Measurements from ENCODE around the gene CFL1.

The CFL1 gene

DNA sequence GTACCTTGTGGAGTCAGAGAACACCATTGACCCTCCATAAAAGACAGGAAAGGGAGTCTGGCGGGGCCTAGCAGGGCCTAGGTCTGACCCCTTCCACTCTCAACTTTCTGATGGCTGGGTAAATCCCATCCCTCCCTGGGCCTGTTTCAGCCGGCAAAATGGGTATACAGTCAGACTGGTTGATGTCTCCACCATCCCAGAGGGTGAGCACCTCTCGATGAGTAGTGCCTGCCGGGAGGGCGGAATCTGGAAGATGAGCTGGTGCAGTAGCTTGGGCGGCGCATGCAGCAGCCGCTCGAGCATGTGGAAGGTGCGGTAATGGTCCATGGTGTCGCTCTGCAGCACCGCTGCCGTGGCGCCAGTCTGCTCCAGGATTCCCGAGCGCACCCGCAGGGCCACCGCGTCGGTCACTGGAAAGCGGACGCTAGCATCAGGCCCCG, 29.8 kb upstream of the CFL1 start:
- no peak for DNase-seq

DNA sequence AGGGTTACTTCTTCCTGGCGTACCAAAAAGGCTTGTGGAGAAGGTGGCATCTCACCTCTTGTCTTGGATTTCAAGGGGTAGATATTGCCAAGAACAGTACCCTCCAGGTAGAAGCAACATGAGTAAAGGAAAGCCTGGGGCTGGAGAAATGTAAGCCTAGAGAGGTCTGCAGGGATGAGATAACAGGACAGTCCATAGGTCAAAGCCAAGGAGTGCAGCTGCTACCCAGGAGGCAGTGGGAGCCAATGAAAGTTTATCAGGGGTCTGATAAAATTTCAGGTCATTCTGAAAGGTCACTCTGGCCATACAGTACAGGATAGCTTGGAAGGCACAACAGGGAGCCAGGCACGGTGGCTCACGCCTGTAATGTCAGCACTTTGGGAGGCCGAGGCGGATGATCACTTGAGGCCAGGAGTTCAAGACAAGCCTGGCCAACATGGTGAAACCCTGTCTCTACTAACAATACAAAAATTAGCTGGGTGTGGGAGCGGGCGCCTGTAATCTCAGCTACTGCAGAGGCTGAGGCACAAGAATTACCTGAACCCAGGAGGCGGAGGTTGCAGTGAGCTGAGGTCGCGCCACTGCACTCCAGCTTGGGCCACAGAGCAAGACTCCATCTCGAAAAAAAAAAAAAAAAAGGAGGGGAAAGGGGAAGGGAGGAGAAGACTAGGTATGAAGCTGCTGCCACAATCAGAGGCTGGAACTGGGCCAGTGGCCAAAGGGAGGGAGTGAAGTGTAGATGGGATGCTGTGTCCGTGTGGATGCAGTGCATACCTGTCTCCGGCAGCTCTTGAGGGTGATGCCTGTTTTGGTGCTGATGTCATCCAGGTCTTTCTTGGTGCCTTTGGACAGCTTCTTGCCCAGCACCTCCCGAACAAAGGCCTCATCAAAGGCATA, 29.1 kb upstream of the CFL1 start:
- DNase-seq = no peak

DNA sequence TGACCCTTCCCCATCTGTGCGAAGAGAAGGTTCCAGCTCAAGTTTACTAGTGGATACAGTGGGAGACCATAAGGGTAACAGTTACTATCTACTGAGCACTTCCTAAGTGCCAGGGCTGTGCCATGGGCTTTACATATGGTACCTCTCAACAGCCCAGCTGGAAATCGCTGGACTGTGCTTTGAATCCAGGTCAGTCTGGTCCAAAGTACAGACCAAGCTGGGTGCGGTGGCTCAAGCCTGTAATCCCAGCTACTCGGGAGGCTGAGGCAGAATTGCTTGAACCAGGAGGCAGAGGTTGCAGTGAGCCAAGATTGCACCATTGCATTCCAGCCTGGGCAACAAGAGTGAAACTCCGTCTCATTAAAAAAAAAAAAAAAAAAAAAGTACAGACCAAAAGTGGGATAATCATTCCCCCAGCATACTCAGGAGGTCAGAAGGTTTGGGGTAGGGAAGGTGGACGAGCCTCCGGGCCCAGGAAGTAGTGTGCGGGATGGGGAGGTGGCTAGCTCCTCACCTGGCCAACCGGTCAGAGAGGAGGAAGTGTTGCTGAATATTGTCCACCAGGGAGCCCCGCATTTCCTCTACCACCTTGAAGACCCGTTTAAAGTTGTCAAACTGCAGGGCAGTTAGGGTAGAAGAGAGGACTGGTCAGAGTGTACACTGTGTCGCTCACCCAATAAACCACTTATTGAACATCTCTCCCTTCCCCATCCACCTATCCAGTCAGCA, 28.0 kb upstream of the CFL1 start:
- no peak for DNase-seq

DNA sequence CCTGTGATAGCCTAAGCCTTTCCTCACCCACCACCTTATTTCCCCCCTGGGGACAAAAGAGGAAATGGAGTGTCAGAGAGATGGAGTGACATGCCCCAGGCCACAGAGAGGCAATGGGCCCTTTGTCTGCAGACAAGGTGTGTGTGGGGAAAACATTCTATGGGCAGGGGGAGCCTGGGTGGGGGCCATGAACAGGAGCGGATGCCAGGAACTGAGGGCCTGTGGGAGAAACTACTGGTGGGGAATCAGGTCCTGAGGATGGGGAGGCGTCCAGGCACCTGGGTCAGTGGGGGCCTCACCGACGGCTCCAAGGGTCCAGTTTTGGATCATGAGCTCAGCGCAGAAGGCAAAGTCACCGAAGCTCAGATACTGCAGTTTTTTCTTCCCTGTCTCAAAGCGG, 27.3 kb upstream of the CFL1 start:
- DNase-seq = no peak

DNA sequence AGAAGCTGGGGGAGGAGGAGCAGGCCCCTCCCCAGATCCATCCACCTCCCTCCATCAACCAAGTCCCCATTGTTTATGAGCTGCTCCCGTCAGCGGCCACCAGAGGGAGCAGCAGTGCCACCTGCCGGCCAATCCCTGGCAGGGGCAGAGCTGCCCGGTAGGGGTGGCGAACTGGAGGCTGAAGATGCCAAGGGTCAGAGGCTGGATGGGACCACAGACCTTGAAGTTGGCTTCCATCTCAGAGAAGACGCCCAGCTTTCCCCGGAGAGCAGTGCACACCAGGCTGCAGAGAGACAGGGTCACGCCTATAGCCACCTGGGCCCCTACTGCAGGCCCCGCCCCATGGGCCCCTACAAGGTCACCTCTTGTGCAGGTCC, 26.7 kb upstream of the CFL1 start:
- peak; percentile 65 to 90 for DNase-seq

DNA sequence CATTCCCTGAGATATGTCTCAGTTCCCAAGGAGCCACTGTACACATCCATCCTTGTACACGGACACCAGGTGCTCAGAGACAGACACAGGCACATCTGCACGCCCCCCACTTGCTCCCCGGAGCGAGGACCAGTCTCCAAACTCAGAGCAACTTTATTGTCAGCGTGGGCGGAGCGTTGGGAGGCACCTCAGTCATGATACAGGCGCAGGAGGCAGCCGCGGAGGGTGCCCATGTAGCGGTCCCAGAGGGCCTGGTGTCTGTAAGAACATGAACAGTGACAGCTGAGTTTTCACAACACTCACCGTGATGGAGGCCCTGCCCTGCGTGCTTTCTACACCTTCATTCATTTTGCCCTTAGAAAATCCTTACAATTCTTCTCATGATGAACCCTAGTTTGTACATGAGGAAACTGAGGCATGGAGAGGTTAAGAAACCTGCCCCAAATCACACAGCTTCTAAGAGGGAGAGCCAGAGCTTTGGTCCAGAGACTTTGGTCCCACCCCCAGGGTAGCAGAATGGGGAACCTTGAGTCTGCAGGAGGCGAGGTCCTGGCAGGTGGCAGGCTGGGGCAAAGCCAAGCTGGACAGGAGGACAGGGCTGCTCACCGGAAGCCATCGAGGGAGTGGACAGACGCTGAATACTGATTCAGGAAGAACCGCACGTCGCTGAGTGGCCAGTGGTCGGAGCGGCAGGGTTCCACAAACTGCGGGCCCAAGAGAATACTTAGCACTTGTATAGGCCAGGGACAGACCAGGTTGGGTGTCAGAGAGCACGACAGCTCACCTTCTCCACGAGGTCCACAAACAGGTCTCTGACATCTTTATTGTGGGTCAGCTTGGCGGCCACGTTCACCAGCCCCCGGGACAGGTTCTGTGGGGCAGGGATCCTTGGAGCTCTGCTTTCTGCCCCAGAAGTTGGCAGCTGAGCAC, 26.1 kb upstream of the CFL1 start:
- no peak for DNase-seq

DNA sequence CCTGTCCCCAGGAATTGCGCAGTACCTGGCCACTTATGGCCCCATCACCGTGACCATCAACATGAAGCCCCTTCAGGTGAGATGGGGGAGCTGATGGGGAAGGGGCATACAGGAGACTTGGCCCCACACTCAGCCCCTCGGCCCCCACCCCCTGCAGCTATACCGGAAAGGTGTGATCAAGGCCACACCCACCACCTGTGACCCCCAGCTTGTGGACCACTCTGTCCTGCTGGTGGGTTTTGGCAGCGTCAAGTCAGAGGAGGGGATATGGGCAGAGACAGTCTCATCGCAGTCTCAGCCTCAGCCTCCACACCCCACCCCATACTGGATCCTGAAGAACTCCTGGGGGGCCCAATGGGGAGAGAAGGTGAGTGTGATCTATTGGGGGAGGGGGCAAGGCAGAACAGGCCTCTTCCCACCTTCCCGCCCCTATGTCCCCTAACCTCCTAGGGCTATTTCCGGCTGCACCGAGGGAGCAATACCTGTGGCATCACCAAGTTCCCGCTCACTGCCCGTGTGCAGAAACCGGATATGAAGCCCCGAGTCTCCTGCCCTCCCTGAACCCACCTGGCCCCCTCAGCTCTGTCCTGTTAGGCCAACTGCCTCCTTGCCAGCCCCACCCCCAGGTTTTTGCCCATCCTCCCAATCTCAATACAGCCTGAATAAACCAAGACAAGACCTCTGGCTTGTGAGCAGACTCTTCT, 25.2 kb upstream of the CFL1 start:
- DNase-seq = no peak

DNA sequence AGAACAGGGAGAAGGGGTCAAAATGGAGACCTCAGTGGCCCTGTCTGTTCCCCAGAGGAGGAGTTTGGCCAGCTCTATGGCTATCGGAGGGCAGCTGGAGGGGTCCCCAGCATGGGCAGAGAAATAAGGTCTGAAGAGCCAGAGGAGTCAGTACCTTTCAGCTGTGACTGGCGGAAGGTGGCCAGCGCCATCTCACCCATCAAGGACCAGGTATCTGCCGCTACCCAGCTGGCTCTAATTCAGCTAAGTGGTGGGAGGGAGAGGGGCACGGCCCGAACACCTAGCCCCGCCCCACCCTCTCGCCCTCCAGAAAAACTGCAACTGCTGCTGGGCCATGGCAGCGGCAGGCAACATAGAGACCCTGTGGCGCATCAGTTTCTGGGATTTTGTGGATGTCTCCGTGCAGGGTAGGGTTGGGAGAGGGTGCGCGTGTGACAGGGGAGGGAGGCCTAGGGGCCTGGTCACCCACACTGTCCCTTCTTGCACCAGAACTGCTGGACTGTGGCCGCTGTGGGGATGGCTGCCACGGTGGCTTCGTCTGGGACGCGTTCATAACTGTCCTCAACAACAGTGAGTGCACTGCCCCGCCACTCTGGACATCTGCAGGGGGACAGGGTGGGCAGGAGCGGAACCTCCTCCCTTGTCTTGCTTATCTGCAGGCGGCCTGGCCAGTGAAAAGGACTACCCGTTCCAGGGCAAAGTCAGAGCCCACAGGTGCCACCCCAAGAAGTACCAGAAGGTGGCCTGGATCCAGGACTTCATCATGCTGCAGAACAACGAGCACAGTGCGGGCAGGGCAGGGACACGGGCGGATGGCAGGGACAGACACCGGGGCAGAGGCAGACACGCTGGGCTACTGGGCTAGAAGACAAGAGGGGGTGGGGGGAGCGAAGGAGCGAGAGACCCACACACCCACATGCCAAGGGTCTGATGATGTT, 24.4 kb upstream of the CFL1 start:
- no peak for DNase-seq

DNA sequence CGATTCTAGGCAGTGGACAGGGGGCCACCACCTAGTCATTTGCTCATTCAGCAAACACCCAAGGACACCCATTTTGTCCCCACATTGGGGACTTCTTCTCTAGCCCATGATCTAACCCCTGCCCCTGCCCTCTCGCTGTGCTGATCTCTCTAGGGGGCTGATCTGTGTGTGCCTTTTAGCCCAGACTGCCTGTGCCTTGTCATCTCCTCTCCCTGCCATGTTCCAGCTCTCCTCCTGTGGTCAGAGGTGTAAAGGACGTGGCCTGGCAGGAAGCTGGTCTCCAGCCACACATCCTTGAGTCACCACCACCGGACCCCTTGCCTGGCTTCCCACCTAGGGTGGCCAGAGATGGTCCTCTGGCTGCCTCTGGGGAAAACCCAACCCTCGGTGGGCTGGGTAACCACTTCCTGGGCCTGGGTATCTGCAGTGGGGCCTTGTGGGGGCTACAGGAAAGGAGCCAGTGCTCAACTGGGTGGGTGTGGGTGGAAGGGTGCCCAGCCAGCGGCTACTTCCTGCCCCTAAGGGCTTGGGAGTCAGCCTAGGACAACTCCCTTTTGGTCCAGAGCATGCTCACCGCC, 23.0 kb upstream of the CFL1 start:
- no peak for DNase-seq

DNA sequence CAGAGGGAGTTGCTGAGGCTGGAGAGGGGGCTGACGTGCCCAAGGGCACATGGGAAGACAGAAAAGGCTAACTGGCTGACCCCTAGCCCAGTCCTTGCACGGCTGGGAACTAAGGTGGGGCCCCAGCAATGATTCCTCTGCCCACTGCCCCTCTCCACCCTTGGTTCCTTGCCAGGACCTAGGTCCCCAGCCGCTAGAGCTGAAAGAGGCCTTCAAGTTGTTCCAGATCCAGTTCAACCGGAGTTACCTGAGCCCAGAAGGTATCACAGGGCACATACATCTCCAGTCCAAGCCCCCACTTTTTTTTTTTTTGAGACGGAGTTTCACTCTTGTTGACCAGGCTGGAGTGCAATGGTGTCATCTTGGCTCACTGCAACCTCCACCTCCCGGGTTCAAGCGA, 22.0 kb upstream of the CFL1 start:
- DNase-seq = no peak

DNA sequence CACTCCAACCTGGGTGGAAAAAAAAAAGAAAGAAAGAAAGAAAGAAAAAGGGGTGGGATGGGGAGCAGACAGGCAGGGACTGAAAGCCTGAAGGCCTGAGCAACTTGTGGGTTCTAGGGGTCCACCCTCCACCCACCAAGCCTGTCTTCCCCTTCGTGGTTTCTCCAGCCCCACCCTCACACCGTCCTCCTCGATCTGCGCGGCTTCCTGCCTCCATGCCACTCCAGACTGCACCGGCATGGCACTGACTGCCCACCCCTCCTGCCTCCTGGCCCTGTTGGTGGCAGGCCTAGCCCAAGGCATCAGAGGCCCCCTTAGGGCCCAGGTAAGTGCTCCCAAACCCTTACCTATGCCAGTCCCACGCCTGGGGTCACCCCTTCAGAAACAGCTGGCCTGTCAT, 21.6 kb upstream of the CFL1 start, which contains the start of gene CTSW:
TSS of gene CTSW (plus strand) at position 221 of the 400 bp plus-strand sequence. CDS start at position 239, 18 bp downstream.
- peak in 1 of 2 donors; percentile 32 for DNase-seq

DNA sequence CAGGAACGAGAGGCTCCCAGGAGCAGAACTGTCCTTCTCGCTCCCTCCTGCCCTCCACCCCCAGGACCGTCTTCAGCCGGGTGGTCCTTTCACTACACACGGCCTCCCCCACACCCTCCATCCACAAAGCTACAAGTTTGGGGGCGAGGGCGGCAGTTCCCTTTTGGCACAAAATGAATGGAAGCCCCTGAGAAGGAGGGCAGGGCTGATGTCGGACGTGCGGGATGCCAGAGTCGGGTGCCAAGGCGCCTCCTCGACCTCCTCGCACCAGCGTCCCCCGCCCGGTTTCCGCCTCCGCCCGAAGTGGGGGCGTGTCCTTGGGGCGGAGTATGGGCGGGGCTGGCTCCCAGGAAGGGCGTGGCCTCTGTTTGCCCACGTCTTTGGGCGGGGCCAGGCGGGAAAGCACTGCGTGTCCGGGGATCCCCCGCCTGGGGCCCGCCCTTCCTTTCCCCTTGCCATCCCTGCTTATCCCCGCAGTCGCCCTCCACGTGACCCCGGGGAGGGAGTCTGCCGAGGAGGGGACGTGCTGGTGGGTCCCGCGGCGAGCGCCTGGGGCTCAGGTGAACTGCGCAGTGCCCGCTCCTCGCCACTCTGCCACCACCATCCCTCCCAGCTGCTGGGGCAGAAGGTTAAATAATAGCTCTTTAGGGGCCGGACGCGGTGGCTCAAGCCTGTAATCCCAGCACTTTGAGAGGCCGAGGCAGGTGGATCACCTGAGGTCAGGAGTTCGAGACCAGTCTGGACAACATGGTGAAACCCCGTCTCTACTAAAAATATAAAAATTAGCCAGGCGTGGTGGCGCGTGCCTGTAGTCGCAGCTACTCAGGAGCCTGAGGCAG, 15.6 kb upstream of the CFL1 start:
- peak; percentile 81 to 97 for DNase-seq

DNA sequence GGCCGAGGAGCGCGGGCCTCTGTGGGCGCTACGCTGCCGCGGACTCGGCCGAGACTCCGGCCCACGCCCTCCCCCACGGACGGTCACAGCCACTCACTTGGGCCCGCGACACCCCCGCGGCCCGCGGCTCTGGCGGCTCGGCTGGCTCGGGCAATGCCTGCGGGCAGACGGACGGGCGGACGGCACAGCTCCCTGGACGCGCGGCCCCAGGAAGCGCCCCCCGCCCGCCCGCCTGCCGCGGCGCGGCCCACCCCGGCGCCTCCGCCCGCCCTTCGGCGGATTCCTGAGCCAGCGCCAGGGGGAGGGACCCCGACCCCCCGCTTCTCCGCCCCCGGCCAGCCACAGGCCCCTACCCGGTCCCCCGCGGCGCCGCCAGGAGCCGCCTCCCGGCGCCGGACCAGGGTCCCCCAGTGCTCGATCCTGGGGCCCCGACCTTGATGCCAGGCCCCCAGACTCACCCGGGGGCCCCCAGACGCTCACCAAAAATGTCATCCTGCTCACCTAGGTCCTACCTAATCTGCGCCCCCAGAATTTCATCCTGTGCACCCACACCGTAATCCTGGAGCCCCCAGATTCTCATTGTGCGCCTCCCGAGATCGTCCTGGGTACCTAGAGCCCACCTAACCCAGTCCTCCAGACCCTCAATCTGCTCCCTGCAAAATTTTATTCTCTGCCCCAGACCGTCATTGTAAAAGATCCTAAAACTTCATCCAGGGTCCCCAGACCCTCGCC, 14.8 kb upstream of the CFL1 start, which contains the start of gene EFEMP2:
TSS of gene EFEMP2 (minus strand) at position 215 of the 732 bp plus-strand sequence. CDS start 446 bp downstream, outside the sequence.
- DNase-seq = no peak

DNA sequence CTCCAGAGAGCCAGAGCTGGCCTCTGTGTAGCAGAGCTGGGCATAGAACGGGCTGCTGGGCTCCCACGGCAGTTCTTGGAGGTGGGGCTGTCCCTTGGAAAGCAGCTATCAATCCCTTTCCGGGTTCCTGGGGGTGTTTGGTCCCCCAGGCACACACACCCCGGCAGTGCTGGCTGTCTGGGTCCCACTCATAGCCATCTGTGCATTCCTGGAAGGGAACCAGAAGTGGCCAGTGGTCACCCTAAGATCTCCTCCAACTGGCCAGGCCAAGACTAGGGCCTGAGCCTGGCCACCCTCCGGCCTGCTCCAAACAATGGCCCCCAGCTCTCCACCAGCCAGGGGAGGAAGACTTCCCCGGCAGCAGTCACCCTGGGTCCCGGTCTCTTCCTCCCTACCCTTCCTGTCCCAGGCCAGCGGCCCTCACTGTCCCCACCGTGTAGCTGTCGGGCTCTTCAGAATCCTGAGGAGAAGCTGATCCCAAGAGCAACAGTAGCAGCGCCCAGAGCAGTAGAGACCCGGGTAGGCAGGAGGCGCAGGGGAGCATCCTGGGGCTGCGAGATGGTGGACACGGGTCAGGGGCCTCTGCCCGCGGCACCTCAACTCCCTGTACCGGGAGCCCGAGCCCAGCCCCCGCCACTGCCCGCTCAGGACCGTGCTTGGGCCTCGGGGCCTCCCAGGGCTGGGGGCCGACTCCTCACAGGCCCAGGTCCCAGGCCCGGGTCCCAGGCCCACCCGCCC, 14.0 kb upstream of the CFL1 start:
- DNase-seq = no peak

DNA sequence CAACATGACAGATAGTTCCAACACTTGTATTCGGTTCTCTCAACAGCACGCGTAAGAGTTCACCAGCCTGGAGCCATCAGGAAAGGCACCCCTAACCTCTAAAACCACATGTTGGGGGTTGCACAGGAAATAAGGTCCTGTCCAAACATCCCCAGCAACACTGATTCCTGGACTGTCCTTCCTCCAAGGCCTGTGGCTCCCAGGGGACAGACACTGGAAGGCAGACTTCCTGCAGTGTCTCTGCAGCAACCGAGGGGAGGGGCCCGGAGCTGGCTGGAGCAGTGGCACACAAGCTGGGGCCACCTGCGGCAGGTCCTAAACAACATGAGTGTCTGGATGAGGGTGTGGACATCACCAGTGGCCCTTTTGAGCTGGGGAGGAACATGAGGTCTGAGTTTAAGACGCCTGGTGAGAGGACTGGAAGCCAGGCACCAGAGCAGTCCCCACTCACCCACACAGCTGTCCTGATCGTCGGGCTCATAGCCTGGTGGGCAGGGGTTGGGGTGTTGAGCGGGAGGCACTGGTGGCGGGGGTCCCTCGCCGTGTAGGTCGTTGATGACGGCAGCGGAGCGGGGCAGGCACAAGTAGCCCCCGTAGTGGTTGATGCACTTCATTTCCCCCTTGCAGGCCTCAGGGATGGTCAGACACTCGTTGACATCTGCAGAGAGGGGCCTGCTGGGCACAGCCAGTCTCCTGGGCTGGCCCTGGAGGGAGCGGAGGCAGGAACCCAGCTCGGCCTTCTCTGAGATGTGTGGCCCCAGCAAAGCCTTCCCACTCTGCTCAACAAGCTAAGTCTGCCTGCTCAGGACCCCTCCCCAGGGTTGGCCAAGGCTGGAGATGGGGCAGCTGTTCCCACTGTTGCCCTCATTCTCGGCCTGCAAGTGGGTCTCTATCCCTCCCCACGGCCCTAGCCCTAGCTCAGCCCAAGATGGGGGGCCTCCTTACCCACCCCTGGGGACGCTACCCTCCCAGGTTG, 13.0 kb upstream of the CFL1 start:
- no peak for DNase-seq

DNA sequence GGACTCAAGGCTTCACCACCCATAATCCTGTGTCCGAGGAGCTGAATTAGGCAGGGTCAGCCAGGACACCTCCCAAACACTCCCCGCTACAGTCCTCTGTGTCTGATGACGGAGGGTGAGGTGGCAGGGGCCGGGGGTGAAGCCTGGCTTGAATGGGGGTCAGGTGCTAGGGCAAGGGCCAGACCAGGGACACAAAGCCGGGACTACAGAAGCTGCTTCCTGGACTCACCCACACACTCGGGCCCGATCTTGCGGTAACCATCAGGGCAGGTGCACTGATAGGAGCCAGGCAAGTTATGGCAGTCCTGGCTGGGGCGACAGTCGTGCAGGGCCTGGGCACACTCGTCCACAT, 12.3 kb upstream of the CFL1 start:
- DNase-seq = no peak

Data from inflammatory macrophage treated with lipopolysaccharide for 1 hour (primary cell).